Epithelial cell of esophagus (primary cell): ENCODE results near the gene KCNB1.
A peak's percentile ranks its signal among the peaks of the same experiment; 100 is the strongest.

ENCODE experiments used
- DNase-seq: peaks from one replicate; pipeline ENCODE4 v3.0.0; 2010; ENCODE audit warnings: low read depth
- H3K4me3 ChIP-seq: 2 replicates; pipeline ENCODE4 v1.5.1; 2011; ENCODE audit warnings: mild to moderate bottlenecking, low read length, control low read depth
- TF ChIP-seq, protein P1 (sequence below): IDR thresholded peaks from 2 replicates; pipeline ENCODE4 v1.5.1; 2011; ENCODE audit warnings: low read depth, mild to moderate bottlenecking, low read length, control low read depth, inconsistent platforms; ENCODE audit not compliant: insufficient read depth; ENCODE audit errors: missing control alignments

The KCNB1 gene

DNA sequence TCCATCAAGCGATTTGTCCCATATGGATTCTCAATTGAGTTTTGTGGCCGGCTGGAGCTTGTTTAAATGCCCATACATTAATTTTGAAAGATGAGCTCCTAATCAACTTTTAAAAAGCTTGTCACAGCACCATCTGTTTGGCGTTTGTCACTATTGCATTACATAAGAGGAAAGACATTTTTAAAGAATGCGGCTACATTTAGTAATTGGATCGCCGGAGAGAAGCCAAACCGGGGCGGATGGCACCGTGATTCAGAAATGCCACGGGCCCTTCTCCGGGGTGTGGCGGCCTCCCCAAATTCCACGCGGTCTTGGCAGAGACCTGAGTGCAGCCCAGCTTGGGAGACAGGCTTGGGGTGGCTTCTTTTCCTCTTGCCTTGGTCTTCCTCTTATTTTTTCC is 136.9 kb downstream of the KCNB1 start:
- H3K4me3 ChIP-seq, result no peak overlapping the region
- peak; percentile 48 for DNase-seq
- TF ChIP-seq, protein P1, sequence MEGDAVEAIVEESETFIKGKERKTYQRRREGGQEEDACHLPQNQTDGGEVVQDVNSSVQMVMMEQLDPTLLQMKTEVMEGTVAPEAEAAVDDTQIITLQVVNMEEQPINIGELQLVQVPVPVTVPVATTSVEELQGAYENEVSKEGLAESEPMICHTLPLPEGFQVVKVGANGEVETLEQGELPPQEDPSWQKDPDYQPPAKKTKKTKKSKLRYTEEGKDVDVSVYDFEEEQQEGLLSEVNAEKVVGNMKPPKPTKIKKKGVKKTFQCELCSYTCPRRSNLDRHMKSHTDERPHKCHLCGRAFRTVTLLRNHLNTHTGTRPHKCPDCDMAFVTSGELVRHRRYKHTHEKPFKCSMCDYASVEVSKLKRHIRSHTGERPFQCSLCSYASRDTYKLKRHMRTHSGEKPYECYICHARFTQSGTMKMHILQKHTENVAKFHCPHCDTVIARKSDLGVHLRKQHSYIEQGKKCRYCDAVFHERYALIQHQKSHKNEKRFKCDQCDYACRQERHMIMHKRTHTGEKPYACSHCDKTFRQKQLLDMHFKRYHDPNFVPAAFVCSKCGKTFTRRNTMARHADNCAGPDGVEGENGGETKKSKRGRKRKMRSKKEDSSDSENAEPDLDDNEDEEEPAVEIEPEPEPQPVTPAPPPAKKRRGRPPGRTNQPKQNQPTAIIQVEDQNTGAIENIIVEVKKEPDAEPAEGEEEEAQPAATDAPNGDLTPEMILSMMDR, result no peak

DNA sequence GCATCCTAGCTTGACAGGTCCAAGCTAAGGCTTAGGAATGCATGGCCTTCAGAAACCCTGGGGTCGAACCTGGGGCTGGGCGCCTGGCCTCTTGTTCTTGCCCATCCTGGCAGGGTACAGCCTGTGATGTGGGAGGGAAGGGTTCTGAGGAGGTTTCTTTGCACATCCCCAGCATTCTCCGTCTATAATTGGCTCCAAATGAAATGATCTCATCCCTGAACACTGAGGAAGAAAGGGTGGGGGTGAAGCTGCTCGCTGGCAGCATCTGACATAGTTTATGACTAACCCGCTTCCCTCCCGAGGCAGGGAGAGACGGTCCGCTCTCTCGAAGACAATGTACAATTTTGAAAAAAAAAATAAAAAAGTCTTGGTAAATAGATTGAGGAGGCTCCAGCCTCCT is 137.5 kb downstream of the KCNB1 start:
- TF ChIP-seq, protein P1, result no peak
- DNase-seq, result peak; percentile 85
- H3K4me3 ChIP-seq, result no peak overlapping the region

- H3K4me3 ChIP-seq, result no peak overlapping the region
- TF ChIP-seq, protein P1, result no peak
- no peak for DNase-seq
Observed at GRCh38 chr20:49344140-49344539, 138.3 kb downstream of the KCNB1 start.

DNA sequence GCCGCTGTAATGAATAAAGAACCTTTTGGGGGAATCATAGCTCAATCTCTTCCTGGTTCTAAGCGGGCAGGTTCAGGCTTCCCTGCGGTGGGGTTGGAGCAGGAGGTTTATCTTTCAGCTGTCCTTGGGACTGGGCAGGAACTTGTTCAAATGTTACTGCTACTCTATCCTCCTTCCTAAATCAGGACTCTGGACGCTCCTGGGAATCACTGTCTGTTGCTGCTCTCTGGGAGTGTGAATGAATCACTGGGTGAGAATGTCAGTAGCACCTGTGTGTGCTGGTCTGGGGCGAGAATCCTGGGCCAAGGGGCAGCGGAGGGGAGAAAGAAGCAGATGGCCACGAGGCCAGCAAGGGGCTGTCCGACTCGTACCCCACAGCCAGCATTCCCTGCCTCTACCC is 139.2 kb downstream of the KCNB1 start:
- no peak overlapping the region for H3K4me3 ChIP-seq
- DNase-seq, result peak; percentile 35
- TF ChIP-seq, protein P1, result no peak

DNA sequence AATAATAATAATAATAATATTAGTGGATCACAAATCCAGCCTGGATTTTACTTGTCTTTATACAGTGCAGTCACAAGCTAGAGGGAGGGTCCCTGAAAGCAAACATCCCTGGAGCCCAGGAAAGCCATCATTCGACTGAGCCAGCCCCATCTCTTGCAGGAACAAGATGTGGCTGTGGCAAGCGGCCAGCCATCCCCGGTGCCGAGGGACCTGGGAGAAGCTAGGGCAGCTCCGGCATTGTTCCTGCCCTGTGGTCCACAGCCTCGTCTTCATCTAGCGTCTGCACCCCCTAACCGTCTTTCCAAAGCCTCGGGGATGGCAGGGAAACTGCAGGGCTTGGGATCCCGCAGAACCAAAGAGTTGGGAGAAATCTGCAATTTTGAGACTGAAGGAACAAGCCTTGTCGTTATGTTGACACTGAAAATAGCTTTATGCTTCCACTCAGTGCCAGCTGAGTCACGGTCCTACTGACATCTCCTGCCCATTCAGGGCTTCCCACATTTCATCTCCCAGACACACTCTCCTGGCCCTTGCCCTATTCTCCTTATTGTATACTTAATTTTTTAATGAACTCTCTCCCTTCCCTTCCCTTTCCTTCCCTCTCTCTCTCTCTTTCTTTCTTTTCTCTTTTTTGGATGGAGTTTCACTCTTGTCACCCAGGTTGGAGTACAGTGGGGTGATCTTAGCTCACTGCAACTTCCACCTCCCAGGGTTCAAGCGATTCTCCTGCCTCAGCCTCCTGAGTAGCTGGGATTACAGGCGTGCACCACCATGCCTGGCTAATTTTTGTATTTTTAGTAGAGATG is 142.1 kb downstream of the KCNB1 start:
- TF ChIP-seq, protein P1, result no peak
- no peak for DNase-seq
- H3K4me3 ChIP-seq, result no peak overlapping the region

- DNase-seq, result no peak
- TF ChIP-seq, protein P1, result no peak
- no peak overlapping the region for H3K4me3 ChIP-seq
Observed at GRCh38 chr20:49339123-49339522, 143.3 kb downstream of the KCNB1 start.

- no peak for DNase-seq
- TF ChIP-seq, protein P1, result no peak
- H3K4me3 ChIP-seq, result no peak overlapping the region
Observed at GRCh38 chr20:49338061-49338460, 144.4 kb downstream of the KCNB1 start.
